Bronchial smooth muscle cell (primary cell): ENCODE results near the gene CTSE. TPM values are rescaled to one million over a fixed set of nuclear protein-coding genes. Genes with fewer than 3 reads are reported as not detected.

ENCODE experiments used
- total RNA-seq: library from RNA; depleted of rRNA; stranded (reverse); fragments of >200 nt; gene quantifications from 2 replicates; pipeline ENCODE4 v1.2.1, GENCODE V29; 2014

The CTSE gene
- not detected in 2 replicates for total RNA-seq

DNA sequence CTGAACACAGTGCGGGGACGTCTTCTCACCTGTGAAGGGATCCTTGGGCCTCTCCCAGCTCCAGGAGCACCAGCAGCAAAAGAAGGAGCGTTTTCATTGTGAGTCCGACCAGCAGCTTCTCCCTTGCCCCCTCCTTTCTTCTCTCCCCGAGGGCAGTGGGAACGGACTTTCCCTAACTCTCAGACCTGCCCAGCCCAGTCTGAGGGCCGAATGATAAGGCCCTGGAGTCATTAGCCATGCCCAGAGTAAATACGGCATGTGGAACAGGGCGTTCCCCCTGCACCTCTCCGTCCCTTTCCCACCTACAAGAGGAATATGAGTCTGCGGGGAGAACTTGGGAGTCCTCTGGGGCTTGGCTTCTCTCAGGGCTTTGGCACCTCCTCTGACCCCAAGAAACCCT lies at the start of gene CTSE:
Gene CTSE, minus strand, starts transcription at position 201 of the 400 bp plus-strand sequence. Its CDS starts 104 bp downstream, at position 97.

DNA sequence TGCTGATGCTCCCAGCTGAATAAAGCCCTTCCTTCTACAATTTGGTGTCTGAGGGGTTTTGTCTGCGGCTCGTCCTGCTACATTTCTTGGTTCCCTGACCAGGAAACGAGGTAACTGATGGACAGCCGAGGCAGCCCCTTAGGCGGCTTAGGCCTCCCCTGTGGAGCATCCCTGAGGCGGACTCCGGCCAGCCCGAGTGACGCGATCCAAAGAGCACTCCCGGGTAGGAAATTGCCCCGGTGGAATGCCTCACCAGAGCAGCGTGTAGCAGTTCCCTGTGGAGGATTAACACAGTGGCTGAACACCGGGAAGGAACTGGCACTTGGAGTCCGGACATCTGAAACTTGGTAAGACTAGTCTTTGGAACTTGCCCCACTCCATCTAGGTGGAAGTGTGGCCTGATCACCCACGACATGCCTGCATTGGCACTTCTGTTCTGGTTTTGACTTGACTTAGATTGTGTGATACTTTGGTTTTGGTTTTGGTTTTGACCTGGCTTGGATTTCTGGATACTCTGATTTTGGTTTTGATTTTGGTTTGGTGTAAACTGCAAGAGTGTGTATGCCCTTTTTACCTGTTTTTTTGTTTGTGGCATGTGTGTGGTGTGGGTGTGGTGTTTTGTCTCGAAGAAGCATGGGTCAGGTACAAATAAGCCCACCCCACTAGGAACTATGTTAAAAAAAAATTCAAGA lies 29.4 kb upstream of the CTSE start, which contains the start of gene RHEX:
Gene RHEX, plus strand, starts transcription at position 255 of the 692 bp plus-strand sequence. CDS start 44,656 bp downstream, outside the sequence.

GRCh38 chr1:206002871-206003801 lies 20.6 kb downstream of the CTSE start, which contains the start of gene RAB7B:
Gene RAB7B, minus strand, starts transcription at chr1:206003395. Its CDS starts 9,260 bp downstream, at chr1:205994135.

Other genes starting within 250 kb of the CTSE start
- gene RAB29, start 248.4 kb downstream of the CTSE start, total RNA-seq, result 18.6 and 18.8 TPM in 2 replicates
- gene SLC41A1, start 210.7 kb downstream of the CTSE start, total RNA-seq, result 7.9 and 8.4 TPM in 2 replicates
- 0.09 TPM in 1 of 2 replicates, not detected in the other for gene PM20D1, start 173.8 kb downstream of the CTSE start, total RNA-seq
- not detected in 2 replicates for gene SLC26A9, start 80.4 kb downstream of the CTSE start, total RNA-seq
- 13.6 and 14.9 TPM in 2 replicates for gene RAB7B, start 20.5 kb downstream of the CTSE start, total RNA-seq
- gene RHEX, start 29.3 kb upstream of the CTSE start, total RNA-seq, result not detected in 2 replicates
- not detected in 2 replicates for gene AVPR1B, start 93.5 kb upstream of the CTSE start, total RNA-seq
- 3.3 and 3.4 TPM in 2 replicates for gene FAM72A, start 178.9 kb upstream of the CTSE start, total RNA-seq
- gene SRGAP2, start 179.6 kb upstream of the CTSE start, total RNA-seq, result 39.4 and 45.6 TPM in 2 replicates